ENCODE results near the gene SPAG16.

Gene SPAG16

GRCh38 chr2:214185546-214185945, 901.3 kb downstream of the SPAG16 start:
- no peaks in the 10 kb centered on the region for H3K9me3 ChIP-seq
- H3K36me3 ChIP-seq: no peaks in the 10 kb centered on the region
- H3K27ac ChIP-seq: no peak overlapping the region
- no peak for TF ChIP-seq CTCF (IDR thresholded peaks at IDR 0.05)
- intact Hi-C loops (cut with DNase I; ENCODE audit: low total_unique reads): no loop called here
- DNase-seq: no peak
- H3K27me3 ChIP-seq: no peaks in the 10 kb centered on the region
- no peaks in the 10 kb centered on the region for H3K4me1 ChIP-seq
- no peak overlapping the region for H3K4me3 ChIP-seq

- Histone ChIP-seq H3K27ac (no peak overlapping the region), H3K4me1 (no peaks in the 10 kb centered on the region), H3K27me3 (no peaks in the 10 kb centered on the region), H3K36me3 (no peaks in the 10 kb centered on the region), H3K9me3 (no peaks in the 10 kb centered on the region), H3K4me3 (no peak overlapping the region)
- no peak for DNase-seq
- no peak for TF ChIP-seq CTCF (IDR thresholded peaks at IDR 0.05)
- intact Hi-C loops (cut with DNase I; ENCODE audit: low total_unique reads): no loop called here
Measured at GRCh38 chr2:214192711-214193110, 908.4 kb downstream of the SPAG16 start.

DNA sequence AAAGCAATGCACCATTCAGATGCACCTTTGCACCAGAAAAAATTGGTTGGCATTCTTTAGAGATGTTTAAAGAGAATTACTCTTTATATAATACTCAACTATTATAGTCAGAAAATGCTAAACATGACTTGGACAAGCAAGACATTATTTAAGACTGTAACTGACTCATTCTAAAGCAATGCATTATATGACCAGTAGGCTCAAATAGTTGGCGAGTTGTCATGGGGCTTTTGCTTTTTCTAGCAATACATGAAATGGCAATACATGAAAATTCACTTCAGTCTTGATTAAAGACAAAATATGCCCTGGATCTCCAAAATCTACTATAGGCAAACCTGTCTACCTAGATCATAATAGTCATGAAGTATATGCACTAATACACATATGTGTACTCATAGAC, 909.7 kb downstream of the SPAG16 start:
- no peak overlapping the region for H3K4me3 ChIP-seq
- intact Hi-C loops (cut with DNase I; ENCODE audit: low total_unique reads): no loop called here
- H3K4me1 ChIP-seq: no peaks in the 10 kb centered on the region
- no peak for DNase-seq
- no peak overlapping the region for H3K27ac ChIP-seq
- no peaks in the 10 kb centered on the region for H3K27me3 ChIP-seq
- TF ChIP-seq CTCF (IDR thresholded peaks at IDR 0.05): no peak
- H3K9me3 ChIP-seq: no peaks in the 10 kb centered on the region
- no peaks in the 10 kb centered on the region for H3K36me3 ChIP-seq

DNA sequence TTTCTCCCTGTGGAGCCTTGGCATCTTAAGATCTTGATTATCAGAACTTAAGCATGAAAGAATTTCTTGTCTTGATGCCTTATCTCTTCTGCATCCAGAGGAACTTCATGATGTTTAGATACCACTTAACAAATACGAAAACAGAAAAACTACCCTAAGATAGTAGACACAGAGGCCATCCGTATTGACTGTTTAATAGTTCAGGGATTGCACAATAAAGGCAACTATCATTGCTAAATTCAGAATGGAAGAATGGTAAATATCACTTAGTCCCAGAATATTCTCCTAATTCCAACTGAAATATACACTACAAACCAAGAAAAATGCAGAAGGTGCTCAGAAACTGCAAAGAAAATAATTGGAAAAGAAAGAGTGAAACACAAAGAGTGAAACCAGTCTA, 912.0 kb downstream of the SPAG16 start:
- intact Hi-C loops (cut with DNase I; ENCODE audit: low total_unique reads): no loop called here
- Histone ChIP-seq H3K27me3 (no peaks in the 10 kb centered on the region), H3K4me1 (no peaks in the 10 kb centered on the region), H3K36me3 (no peaks in the 10 kb centered on the region), H3K27ac (no peak overlapping the region), H3K4me3 (no peak overlapping the region), H3K9me3 (no peaks in the 10 kb centered on the region)
- no peak for DNase-seq
- no peak for TF ChIP-seq CTCF (IDR thresholded peaks at IDR 0.05)

- Histone ChIP-seq H3K4me3 (no peak overlapping the region), H3K9me3 (no peaks in the 10 kb centered on the region), H3K36me3 (no peaks in the 10 kb centered on the region), H3K27me3 (no peaks in the 10 kb centered on the region), H3K27ac (no peak overlapping the region), H3K4me1 (peaks cover 0 to 27% (median 4%) of the 10 kb centered on the region in 4 donors)
- no peak for TF ChIP-seq CTCF (IDR thresholded peaks at IDR 0.05)
- DNase-seq: no peak
- intact Hi-C loops (cut with DNase I; ENCODE audit: low total_unique reads): no loop called here
Measured at GRCh38 chr2:214201892-214202291, 917.6 kb downstream of the SPAG16 start.

GRCh38 chr2:214203214-214203613, 919.0 kb downstream of the SPAG16 start:
- intact Hi-C loops (cut with DNase I; ENCODE audit: low total_unique reads): no loop called here
- H3K4me3 ChIP-seq: no peak overlapping the region
- no peak for TF ChIP-seq CTCF (IDR thresholded peaks at IDR 0.05)
- H3K27ac ChIP-seq: no peak overlapping the region
- no peaks in the 10 kb centered on the region for H3K27me3 ChIP-seq
- no peaks in the 10 kb centered on the region for H3K9me3 ChIP-seq
- H3K4me1 ChIP-seq: peaks cover 0 to 27% (median 4%) of the 10 kb centered on the region in 4 donors
- H3K36me3 ChIP-seq: no peaks in the 10 kb centered on the region
- DNase-seq: no peak

Data from tibial artery (tissue), 4 donors.